ENCODE data around the gene SP1.

The SP1 gene

DNA sequence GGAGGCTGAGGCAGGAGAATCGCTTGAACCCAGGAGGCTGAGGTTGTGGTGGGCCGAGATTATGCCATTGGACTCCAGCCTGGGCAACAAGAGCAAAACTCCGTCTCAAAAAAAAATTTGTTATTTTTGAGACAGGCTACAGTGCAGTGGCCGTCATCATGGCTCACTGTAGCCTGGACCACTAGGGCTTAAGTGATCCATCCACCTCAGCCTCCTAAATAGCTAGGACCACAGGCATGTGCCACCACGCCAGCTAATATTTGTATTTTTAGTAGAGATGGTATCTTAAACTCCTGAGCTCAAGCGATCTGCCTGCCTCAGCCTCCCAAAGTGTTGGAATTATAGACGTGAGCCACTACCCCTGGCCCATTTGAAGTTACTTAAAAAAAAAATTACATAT, 71.0 kb downstream of the SP1 start:
- no peak for DNase-seq (ENCODE audit: low spot score)

DNA sequence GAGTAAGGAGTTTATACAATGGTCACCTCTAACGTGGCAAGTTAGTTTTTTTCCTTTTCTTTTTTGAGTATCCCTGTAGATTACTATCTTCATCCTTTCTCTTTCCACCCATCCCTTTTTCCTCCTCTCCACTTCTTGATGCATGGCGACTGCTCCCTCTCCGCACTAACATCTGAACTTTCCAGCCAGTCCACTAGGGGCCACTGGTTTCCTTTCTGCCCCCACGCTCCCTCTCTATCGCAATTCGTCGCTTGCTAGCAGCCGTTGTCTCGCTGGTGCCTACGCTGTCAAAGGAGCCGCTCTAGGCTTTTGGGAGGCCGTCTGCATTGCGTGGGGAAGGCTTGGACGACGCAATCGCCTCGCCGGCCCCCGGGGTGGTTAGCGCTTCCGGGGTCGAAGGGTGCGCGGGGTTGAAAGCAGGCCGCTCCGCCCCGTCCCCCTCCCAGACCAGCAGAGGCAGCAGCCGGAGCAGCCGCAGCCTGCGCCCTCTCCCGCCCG, 71.7 kb downstream of the SP1 start, which contains the start of gene PCBP2:
PCBP2 (plus strand) TSS at position 442 of the 498 bp plus-strand sequence. CDS start 2,699 bp downstream, outside the sequence.
- DNase-seq (ENCODE audit: low spot score), result peak; percentile 97

DNA sequence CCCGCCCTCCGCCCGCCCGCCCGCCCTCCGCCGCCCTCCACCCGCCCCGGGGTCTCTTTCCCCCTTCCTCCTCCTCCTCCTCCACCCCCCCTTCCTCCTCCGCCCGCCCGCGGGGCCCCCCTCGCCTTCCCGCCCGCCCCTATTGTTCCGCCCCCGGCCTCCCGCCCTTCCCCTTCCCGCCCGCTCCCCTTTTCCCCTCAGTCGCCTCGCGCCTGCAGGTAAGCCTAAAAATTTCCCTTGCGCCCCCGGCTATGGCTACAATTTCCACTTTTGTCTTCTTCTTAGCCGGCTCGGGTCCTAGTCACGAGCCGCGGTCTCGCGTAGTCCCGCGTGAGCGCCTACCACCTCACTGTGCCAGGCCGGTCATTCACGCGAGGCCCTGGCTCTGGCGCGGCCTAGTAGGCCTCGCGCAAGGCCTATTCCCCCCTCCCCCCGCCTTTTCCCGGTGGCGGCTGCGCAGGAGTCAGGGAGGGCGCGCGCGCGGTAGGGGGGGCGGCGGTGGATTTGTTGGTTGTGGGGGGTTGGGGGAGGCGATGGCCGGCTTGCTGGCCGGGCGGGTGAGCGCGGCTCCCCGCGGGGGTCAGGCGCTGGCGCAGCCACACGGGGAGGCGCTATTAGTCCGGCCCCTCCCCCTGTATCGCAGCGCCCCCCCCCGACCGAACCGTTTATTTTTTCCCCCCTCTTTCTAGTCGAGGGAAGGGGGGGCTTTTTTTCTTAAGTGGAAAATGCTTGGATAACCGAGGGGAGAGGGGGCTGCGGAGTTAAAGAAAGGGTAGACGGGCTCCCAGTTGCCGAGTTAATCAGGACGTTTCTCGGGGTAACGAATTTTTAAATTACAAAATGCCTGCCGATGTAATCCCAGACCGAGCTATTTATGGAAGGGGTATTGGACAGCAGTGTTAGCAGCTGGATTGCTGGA, 72.4 kb downstream of the SP1 start:
- DNase-seq (ENCODE audit: low spot score), result peak; percentile 68

DNA sequence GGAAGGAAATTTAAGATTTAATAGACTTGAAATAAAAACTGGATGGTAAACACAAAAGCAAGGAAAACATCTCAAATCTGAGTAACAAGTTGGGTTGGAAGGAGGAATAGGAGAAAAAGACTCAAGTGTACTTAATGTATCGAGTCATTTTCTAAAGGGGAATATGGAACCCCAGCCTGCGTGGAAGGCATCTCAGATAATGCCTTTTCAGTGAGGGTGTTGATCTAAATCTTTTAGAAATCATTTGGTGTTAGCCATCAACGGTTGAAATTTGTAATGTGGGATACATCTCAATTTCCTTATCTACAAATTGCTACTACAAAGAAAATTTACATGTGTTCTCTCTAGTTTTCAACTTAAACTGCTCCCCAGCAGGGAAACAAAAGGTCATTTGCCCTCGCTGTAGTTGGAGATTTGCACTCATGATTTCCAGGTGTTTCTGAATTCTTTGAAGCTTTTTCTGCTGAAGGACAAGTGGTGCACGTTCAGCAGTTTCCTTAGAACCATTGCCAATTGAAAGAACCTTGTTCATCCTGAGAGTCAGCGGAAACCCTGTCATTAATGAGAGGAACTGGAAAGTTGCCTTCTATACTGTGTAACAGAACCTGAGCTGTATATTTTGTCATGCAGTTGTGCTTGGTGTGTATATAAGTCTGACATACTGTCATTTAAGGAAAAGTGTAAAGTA, 74.1 kb downstream of the SP1 start:
- no peak for DNase-seq (ENCODE audit: low spot score)

DNA sequence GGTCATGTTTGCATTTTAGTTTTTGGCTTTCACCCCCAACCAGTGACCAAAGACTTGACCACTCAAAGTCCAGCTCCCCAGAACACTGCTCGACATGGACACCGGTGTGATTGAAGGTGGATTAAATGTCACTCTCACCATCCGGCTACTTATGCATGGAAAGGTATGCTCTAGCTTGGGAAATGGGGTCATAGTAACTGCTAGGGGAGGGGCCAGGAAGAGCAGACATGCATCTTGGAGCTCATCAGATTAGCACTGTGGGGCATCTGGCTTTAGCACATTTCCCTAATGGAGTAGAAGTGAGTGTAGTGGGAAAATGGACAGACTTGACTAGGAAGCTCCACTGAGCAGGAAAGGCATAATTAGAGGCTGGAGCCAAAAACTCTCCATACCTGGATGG, 74.7 kb downstream of the SP1 start:
- DNase-seq (ENCODE audit: low spot score), result no peak

DNA sequence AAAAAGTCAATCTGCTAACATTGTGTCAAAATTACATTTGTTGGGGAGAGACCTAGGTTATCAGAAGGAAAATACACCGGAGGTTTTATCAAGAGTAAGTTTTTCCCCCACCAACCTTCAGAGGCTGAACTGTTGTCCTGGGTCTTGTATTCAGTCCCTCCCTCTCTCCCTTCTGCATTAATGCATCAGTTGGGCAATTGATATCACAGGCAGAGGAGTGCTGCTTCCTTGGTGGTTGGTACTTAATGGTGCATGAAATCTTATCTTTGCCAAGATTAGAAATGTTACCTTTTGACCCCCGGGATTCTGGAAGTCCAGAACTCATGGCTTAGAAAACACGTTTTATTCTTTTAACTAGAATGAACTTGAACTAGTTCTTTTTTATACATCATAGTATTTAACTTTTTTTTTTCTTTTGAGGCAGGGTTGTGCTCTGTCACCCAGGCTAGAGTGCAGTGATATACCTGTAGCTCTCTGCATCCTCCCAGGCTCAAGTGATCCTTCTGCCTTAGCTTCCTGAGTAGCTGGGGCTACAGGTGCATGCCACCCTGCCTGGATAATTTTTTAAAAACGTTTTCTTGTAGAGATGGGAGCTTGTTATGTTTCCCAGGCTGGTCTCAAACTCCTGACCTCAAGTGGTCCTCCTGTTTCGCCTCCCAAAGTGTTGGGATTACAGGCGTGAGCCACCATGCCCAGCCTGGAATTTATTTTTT, 76.8 kb downstream of the SP1 start:
- no peak for DNase-seq (ENCODE audit: low spot score)

DNA sequence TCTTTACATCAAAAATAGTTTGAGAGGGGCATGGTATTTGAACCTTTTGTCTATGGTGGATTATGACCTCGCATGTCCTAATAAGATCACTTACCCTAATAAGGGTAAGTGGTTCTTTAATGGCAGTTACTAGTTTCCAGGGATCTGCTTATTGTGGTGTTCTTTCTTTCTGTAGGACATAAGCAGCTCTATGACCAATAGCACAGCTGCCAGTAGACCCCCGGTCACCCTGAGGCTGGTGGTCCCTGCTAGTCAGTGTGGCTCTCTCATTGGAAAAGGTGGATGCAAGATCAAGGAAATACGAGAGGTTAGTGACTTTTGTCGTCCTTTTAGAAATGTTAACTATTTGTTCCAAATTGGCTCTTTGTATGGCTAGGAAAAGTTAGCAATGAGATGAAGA, 79.1 kb downstream of the SP1 start:
- no peak for DNase-seq (ENCODE audit: low spot score)

DNA sequence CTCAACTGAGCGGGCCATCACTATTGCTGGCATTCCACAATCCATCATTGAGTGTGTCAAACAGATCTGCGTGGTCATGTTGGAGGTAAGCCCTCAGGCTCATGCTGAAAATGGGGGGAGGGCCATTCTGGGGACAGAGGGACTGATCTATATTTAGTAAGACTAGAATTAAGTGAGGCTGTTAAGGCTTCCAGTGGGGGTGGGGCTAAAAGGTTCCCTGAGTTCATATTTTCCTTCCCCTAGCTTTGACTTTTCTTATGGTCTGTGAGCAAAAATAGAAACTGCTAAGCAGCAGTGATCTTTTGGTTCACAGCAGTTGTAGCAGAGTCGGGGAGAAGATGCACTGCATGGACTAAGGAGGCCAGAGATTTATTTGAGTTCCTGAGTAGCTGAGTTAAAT, 81.1 kb downstream of the SP1 start:
- no peak for DNase-seq (ENCODE audit: low spot score)

DNA sequence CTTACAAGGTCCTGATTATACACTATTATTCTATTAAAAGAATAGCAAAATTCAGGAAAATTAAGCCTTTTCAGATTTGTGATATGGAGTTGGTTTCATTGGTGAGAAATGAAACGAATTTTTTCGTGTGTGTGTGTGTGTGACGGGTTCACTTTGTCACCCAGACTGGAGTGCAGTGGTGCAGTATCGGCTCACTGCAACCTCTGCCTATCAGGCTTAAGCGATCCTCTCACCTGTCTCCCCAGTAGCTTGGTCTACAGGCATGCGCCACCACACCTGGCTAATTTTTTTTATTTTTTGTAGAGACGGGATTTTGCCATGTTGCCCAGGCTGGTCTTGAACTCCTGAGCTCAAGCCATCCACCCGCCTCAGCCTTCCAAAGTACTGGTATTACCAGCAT, 81.6 kb downstream of the SP1 start:
- no peak for DNase-seq (ENCODE audit: low spot score)

DNA sequence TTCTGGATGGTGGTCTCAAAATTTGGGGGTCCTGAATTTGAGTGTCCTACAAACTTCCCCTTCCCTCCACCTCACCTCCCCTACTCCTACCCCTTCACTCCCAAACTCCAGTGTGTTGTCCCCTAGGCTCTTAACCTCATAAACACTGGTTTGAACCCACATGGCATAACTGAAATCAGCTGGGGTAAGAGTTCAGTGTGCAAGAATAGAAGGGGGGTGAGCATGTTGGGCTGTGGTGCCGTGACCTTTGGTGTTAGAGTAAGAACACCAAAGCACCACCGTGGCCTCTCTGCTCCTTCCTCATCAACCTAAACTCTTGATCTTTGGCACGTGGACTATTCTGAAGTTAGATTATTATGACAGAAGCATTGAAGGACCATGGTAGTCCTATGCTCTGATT, 83.0 kb downstream of the SP1 start:
- DNase-seq (ENCODE audit: low spot score), result no peak

DNA sequence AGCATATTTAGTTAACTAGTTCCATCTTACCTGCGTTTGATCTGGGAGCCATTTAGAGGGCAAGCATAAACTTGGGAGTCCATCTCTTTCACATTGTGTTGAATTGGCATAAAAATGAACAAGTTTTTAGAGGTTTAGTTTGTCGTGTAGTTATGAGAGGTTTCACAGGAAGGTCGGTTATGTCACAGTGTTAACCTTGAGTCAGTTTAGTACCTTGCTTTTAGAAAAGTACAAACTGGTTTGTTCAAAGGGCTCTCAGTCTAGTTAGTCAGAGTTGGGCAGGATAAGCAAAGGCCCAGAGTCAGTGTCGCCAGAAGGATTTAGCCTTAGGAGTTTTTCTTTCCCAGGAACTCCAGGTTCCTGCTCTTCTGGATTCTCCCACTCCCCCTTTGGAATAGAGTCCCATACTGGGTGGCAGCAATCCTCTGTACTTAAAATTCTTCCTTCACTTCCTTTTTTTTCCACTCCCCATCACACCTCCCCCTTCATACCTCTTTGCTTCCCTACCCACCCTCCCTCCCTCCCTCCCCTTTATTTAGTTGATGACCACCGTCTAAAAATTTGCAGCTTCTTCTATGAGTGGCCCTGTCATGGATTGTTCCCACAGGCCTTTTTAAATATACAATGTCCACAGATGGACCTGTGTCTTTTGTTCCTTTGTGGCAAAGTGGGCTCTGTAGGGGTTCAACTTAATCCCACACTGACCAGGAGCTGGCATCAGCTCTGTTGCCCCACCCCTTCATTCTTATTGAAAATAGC, 84.0 kb downstream of the SP1 start:
- DNase-seq (ENCODE audit: low spot score), result no peak

DNA sequence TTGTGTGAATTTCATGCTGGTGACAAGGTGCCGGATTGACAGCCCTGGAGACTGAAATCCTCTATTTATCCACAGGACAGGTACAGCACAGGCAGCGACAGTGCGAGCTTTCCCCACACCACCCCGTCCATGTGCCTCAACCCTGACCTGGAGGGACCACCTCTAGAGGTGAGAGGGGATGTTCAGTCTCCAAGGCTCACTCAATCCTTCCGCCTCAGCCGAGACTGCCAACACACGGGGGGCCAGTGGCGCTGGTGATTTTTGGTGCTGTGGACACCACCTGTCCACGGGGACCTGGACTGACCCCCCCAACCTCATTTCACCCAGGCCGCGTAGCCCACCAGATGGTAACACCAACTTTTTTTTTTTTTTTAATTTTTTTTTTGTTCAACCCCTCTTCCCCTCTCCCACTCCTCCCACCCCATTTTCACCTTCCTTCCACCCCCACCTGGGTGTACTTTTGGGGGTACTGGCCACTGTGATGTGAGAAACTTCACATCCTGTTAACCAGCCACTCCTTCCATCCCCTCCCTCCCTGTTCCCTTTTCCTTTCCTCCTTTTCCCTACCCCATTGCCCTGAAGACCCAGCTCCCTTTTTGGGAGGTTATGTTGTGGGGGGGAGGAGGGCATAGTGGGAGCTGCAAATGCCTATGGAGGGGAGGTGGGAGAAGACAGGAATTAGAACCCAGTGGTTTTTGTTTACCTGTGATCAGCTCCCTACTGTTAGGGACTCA, 84.9 kb downstream of the SP1 start:
- DNase-seq (ENCODE audit: low spot score), result no peak

DNA sequence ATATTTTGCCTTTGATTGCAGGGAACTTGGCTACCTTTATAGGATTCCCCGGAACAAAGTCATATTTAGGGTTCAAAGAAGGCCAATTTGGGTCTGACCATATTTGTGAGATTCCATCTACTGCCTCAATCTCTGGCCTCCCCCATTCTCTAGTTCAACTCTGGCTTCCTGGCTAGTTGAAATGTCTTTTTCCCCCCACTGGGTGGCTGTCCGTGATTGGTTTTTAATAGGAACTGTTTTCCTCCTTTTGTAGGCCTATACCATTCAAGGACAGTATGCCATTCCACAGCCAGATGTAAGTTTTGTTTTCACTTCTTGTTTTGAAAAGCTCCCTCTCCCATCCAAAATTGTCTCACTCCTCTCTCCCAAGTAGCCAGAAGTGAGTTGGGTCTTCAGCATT, 85.7 kb downstream of the SP1 start:
- DNase-seq (ENCODE audit: low spot score), result no peak
